ENCODE data around the gene ATP1B4.
A peak's percentile ranks its signal among the peaks of the same experiment; 100 is the strongest.

Gene ATP1B4

GRCh38 chrX:120377179-120377578 is 15.3 kb downstream of the ATP1B4 start:
- no peak for DNase-seq (ENCODE audit: low spot score)

GRCh38 chrX:120377715-120378114 is 15.8 kb downstream of the ATP1B4 start:
- no peak for DNase-seq (ENCODE audit: low spot score)

GRCh38 chrX:120378570-120378969 is 16.7 kb downstream of the ATP1B4 start:
- DNase-seq (ENCODE audit: low spot score) = no peak

- no peak for DNase-seq (ENCODE audit: low spot score)
Observed at GRCh38 chrX:120379937-120380681, 18.2 kb downstream of the ATP1B4 start.

GRCh38 chrX:120380699-120381098 is 18.8 kb downstream of the ATP1B4 start:
- peak; percentile 10 for DNase-seq (ENCODE audit: low spot score)

GRCh38 chrX:120401301-120401700 is 39.4 kb downstream of the ATP1B4 start:
- DNase-seq (ENCODE audit: low spot score) = no peak

- DNase-seq (ENCODE audit: low spot score) = no peak
Observed at GRCh38 chrX:120402369-120402768, 40.5 kb downstream of the ATP1B4 start.

- DNase-seq (ENCODE audit: low spot score) = no peak
Observed at GRCh38 chrX:120406638-120407037, 44.7 kb downstream of the ATP1B4 start.

GRCh38 chrX:120408168-120408567 is 46.3 kb downstream of the ATP1B4 start:
- no peak for DNase-seq (ENCODE audit: low spot score)

GRCh38 chrX:120419463-120419862 is 57.6 kb downstream of the ATP1B4 start:
- no peak for DNase-seq (ENCODE audit: low spot score)

- no peak for DNase-seq (ENCODE audit: low spot score)
Observed at GRCh38 chrX:120426599-120426998, 64.7 kb downstream of the ATP1B4 start.

- DNase-seq (ENCODE audit: low spot score) = no peak
Observed at GRCh38 chrX:120428309-120428708, 66.4 kb downstream of the ATP1B4 start.

GRCh38 chrX:120429776-120430540 is 68.1 kb downstream of the ATP1B4 start:
- no peak for DNase-seq (ENCODE audit: low spot score)
